NCI-H1417 treated with DMSO at 0.1 percent for 48 hours (cell line): ENCODE measurements around the gene RNF8.
"Not testable (repeated sequence)": the region's sequence is repeated elsewhere in the genome, so short reads cannot be mapped to it uniquely, and the experiment has no call there.

Experiments
- DNase-seq: peaks from one replicate; lab custom pipeline; 2025; lab: John Stamatoyannopoulos, UW

The RNF8 gene, protein sequence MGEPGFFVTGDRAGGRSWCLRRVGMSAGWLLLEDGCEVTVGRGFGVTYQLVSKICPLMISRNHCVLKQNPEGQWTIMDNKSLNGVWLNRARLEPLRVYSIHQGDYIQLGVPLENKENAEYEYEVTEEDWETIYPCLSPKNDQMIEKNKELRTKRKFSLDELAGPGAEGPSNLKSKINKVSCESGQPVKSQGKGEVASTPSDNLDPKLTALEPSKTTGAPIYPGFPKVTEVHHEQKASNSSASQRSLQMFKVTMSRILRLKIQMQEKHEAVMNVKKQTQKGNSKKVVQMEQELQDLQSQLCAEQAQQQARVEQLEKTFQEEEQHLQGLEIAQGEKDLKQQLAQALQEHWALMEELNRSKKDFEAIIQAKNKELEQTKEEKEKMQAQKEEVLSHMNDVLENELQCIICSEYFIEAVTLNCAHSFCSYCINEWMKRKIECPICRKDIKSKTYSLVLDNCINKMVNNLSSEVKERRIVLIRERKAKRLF

GRCh38 chr6:37353761-37354525, at the start of gene RNF8:
RNF8 (plus strand) TSS chr6:37353983; CDS start chr6:37354165, 182 bp downstream.
- peak; percentile 31 for DNase-seq

- DNase-seq, result no peak
Observed at GRCh38 chr6:37304766-37305165, 49.0 kb upstream of the RNF8 start.

DNA sequence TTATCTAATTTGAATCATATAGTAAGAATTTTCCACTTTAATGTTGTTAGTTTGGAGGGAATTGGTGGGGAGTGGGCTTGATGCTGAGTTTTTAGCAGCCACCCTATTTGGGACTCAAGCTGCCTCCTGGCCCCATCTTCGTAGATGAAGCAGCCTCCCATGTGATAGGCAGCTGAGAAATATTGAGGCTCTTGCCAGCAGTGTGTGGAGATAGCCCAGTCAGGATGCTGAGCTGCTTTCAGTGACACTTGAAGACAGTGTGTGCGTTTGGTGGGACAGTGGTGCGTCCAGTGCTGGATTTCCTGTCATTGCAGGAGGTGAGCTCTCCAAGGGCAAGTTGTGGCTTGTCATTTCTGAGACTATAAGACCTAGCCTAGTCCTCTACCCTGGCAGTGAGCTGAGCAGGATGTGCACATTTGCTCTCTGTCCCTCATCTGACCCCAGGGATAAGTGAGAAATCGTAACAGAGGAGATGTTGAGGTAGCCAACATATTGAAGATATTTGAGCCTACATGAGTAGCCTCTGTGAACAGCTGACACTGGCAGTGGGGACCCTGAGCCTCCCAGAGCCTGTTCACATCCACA, 47.9 kb upstream of the RNF8 start:
- DNase-seq, result no peak

DNA sequence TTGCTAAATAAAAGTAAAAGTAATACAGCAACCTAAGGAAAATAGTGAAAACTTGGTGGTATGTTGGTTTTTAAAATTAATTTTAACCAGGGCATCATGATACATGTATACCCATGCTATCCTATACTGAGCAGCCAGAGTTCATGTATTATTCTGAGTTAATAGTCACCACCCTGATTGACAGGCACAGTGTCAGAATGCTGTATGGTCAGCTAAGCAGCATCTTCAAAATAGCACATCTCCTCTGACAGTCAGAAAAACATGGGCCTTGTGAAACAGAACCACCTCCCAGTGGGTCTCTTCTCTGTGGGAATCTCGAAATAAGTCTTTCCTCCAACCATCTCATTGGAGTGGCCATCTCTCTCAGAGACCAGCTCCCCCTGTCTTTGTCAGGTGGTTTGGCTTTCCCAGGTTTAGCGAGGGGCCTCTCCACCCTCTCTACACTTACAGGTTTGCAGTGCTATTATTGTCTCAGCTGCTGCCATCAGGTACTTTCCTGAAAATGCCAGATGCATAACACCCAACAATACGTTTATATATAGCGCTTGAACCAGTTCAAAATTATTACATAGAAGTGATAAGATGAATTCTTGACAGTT, 47.1 kb upstream of the RNF8 start:
- DNase-seq, result no peak

- DNase-seq, result not testable (repeated sequence)
Observed at GRCh38 chr6:37307484-37307883, 46.3 kb upstream of the RNF8 start.

DNA sequence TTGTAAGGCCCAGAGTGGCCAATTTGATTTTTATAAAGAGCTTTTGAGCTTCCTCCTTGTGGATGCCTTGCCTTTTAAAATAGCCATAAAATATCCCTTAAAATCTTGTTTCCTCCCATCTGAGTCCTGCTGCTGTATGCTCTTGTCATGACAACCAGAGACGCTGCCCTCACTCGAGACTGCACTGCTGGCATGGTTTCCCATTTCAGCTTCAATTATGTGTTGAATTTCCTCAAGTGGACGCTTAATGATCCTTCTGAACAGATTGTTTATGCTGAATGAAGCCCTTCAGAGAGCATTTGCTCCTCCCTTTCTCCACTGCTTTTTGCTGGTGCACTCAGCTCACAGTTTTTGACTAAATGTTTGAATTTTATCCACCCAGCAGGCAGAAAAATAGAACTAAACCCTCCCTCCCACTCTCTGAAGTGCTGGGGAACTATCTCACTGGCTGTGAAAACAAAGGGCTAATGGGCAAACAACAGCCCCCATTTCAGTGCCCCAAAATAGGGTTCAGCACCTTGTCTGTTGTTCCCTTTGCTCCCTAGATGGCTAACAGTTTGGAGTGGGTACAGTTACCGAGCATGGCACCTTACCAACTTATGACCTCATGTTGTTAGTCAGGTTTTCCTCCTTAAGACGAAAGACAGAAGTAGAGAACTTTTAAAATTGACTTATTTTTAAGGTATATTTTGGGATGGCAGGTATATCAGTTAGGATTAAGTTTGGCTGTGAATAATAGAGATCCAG, 45.5 kb upstream of the RNF8 start:
- peak; percentile 71 for DNase-seq

- DNase-seq, result no peak
Observed at GRCh38 chr6:37309046-37309445, 44.7 kb upstream of the RNF8 start.

DNA sequence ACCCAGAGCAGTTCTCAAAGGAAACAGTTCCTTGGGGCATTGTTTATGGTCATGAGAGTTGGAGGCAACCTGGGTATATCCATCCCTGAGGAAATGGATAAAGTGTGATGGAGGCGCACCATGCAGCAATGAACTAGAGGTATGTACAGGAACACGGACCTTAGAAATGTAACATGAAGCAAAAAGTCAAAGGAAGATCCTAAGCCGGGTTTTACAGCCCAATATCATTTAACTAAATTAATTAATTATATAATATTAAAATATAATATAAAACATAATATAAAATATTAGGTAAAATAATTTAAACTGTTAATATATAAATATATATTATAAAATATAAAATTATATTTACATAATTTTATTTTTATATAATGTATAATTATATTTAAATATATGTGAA, 44.1 kb upstream of the RNF8 start:
- DNase-seq, result no peak

GRCh38 chr6:37310966-37311365, 42.8 kb upstream of the RNF8 start:
- DNase-seq, result no peak

- DNase-seq, result no peak
Observed at GRCh38 chr6:37311741-37312473, 41.9 kb upstream of the RNF8 start.

DNA sequence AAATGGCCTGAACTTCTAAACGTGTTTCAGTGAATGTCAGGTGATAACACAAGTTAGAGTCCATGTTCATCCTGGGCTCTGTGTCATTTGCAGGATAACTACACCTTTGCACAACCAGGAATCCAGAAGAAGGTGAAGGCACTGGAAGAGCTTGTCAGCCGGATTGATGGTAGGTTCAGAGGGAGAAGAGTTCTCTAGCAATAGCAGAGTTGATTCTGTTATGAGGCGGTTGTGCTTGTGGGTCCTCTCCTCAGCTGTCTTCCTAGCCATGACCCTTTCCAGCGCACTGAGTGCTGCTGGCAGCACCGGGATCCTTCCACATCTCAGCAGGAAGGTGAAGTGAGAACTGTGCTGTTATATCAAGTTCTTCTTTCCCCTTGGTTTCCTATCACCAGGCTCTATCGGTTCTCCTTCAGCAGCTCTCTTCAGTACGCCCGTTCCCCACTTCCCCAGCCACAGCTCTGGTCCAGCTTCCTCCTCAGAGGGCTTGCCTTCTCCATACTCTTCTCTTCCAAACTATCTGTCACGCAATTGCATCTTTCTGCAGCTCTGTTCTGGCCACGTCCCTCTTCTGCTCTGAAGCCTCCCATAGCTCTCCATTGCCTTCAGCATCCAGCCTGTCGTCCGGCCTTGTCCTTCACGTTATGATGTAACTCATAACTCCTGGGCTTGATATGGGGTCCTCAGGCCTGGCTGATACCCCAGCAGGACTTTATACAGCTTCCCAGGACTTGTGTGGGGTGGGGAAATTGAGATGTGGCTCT, 39.9 kb upstream of the RNF8 start:
- no peak for DNase-seq

GRCh38 chr6:37314487-37315156, 39.2 kb upstream of the RNF8 start:
- DNase-seq, result no peak

DNA sequence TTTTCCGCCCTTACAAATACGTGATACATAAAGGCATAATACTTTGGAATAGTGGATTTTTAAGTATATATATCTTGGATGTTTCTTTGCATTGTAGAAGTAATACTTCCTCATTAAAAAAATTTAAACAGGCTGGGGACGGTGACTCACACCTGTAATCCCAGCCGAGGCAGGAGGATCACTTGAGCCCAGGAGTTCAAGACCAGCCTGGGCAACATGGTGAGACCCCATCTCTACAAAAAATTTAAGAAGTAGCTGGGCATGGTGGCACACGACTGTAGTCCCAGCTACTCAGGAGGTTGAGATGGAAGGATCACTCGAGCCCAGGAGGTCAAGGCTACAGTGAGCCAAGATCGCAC, 38.6 kb upstream of the RNF8 start:
- DNase-seq, result no peak

GRCh38 chr6:37316071-37316470, 37.7 kb upstream of the RNF8 start:
- no peak for DNase-seq

DNA sequence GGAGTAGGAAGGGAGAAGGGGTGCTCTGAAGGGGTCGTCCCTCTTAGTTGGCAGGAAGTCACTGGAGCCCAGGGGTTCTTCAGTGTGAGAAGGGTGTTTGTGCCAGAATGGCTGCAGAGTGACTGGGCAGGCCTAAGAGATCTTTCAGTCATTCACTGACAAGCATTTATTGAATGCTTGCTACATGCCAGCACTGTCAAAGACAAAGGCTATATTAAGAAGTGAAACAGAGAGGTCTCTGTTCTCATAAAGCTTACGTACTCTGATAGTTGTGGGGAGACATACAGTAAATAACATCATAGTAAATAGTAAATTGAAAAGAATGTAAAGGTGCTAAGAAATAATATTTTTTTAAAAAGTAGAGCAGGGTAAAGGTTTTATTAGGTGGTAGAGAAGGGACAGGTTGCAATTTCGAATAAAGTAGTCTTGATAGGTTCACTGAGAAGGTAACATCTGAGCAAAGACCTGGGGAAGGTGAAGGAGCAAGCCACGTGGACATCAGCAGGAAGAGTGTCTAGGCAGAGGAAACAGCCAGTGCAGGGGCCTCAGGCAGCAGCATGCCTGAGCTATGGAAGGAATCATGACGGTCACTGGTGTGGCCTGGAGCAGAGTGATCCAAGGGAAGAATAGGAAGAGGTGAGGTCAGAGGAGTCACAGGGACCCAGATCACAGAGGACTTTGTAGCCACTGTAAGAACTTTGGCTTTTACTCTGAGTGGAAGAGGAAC, 36.3 kb upstream of the RNF8 start:
- DNase-seq, result no peak

DNA sequence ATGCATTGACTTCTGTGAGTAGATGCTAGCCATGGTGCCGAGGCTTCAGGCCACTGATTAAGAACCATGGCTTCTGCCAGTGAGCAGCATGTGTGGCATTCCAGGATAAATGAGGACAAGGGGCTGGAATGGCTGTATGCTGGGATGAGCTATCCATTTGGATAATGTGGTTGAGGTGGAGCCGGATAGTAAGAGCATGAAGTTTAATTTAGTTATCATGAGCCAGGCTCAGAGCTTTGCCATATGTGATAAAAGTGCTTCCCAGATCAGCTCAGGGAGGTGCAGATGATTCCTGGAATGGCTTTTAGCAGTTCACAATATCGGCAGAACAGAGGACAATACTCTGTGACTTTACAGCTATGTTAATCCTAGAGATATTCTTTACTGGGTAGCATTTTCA, 34.6 kb upstream of the RNF8 start:
- no peak for DNase-seq

DNA sequence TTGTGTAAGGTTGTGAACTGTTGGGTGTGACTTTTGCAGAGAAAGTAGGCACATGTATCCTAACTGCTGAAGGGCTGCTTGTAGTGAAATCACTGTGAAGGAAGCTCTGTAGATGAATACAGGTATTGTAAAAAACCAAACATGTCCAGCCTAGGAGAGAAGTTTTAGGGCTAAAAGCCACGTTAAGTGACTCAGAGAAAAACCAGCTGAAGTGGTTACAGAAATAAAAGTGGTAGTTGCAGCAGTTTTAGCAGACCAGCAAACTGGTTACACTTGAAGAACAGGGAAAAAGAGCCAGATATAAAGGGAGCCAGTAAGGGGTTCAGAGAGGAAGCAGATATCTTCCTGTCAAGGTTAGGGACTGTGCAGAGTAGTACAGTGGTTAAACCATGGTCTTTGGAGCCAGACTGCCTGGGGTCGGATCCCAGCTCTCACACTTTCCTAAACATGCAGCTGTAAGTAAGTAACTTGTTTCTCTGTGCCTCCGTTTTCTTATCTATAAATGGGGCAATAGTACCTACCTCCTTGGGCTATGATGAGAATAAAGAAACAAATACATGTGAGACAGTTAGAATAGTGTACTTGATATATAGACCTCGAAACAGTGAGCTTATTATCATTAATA, 33.8 kb upstream of the RNF8 start:
- no peak for DNase-seq

- no peak for DNase-seq
Observed at GRCh38 chr6:37320646-37321045, 33.1 kb upstream of the RNF8 start.

- DNase-seq, result no peak
Observed at GRCh38 chr6:37321101-37321500, 32.7 kb upstream of the RNF8 start.
